ENCODE results near the gene SNAI3.
"Not testable (repeated sequence)": the region's sequence is repeated elsewhere in the genome, so short reads cannot be mapped to it uniquely, and the experiment has no call there.

SNAI3 gene

DNA sequence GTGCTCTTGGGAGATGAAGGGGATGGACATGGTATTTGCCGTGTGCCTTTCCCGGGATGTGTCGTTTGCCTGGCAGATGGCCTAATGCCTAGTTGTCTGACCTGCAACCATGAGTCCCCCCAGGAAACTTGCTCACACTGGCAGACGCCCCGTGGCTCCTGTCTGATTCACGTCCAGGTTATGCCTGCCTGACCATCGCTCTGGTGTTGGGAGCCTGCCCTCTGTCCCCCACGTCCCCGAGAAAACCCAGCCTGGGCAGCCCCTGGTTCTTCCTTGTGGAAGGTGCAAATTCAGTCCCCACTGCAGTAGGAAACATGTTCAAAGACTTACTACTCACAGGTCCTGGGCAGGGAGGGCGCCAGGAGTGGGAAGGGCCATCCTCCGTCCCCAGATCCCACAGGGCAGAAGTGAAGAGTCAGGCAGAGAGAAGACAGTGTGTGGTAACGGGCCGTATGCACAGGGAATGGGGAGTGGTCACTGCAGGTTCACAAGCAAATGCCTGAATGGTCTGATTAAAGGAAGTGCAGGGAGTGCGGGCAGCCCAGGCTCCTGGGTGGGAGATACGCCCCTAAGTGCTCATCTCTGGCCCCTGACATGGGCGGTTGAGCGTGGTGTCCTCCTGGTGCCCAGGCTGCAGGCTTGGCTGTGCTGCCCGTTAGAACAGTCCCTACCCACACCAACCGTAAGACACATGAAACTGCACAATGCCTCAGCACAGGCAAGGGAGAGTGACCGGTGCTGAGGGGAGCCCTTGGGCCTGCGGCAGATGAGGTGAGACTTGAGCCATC, 4.2 kb upstream of the SNAI3 start:
- no peak for FAIRE-seq

- FAIRE-seq: no peak
These were observed 1.9 kb upstream of the SNAI3 start for GRCh38 chr16:88688013-88688778.

GRCh38 chr16:88687676-88688012, 1.3 kb upstream of the SNAI3 start:
- FAIRE-seq: no peak

- FAIRE-seq: no peak
These were observed 908 bp upstream of the SNAI3 start for GRCh38 chr16:88687254-88687576.

- no peak for FAIRE-seq
These were observed 257 bp downstream of the SNAI3 start for GRCh38 chr16:88686062-88686438.

- FAIRE-seq: no peak
These were observed 898 bp downstream of the SNAI3 start for GRCh38 chr16:88685156-88686061.

DNA sequence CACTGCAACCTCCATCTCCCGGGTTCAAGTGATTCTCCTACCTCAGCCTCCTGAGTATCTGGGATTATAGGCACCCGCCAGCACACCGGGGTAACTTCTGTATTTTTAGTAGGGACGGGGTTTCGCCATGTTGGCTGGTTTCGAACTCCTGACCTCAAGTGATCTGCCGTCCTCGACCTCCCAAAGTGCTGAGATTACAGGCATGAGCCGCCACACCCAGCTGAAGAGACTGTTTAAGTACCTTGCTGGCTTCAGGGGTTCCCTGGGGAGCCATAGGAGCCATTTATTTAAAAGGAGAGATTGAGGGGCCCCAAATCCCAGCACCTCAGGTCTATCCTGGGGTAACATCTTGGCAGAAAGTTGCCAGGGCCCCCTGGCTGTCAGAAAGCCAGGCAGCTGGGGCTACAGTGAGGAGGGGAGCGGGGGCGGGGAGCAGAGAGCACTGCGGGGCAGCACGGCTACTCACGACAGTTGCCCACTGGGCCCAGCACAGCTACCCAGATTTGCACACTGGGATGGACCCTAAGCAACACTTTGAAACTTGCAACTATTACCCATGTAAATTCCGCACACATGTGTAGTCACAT, 1.6 kb downstream of the SNAI3 start:
- FAIRE-seq: no peak

- no peak for FAIRE-seq
These were observed 4.4 kb downstream of the SNAI3 start for GRCh38 chr16:88681709-88682451.

DNA sequence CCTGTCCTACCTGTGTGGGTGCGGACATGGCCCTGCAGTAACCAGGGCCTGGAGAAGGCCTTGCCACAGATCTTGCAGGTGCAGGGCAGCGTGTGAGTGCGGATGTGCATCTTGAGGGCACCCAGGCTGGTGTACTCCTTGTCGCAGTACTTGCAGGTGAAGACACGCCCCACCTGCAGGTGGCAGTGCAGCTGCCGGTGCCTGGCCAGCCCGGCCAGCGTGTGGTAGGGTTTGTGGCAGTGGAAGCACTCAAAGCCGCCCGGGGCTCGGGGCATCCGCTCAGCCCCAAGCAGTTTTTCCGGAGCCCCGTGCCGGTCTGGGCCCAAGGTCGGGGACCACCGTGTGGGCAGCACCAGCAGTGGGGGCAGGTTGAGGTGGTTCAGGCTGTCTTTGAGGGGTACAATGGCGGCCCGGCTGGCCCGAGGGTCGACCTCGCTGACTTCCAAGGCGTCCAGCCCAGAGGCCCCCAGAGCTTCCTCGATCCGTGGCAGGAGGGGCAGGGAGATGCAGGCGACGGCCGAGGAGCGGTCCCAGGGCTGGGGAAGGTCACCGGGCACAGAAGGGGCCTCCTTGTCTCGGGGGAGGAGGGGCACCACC, 5.1 kb downstream of the SNAI3 start:
- no peak for FAIRE-seq

- no peak for FAIRE-seq
These were observed 5.7 kb downstream of the SNAI3 start for GRCh38 chr16:88680554-88681083.

DNA sequence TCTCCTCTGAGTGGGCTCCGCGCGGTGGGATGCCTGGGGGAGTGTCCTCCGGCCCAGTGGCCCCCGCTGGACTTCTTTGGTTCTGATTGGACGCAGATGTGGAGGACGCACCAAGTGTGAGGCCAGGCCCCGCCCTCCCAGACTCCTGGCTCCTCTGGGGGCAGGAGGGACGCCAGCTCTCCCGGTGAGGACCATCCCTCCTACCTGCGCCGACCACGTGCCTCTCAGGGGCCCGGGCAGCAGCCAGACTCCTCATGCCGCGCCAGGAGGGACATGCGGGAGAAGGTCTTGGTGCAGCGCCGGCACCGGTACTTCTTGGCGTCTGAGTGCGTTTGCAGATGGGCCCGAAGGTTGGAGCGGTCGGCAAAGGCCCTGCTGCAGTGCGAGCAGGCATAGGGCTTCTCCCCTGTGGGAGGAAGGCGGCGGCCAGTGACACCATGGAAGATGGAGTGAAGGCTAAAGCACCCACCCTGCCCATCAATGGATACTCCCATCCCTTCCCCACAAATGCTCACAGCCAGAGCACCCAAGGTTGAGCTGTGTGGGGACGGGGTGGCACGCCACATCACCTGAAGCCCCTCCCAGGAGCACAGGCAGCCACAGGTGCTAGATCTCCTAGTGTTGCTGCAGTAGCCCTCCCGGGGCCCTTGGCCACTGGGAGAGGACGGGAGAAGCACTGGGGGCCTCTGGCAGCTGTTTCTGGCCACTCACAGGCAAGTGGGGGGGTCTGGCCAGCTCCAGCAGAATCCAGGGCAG, 7.9 kb downstream of the SNAI3 start:
- no peak for FAIRE-seq

- no peak for FAIRE-seq
These were observed 8.6 kb downstream of the SNAI3 start for GRCh38 chr16:88677721-88678120.

DNA sequence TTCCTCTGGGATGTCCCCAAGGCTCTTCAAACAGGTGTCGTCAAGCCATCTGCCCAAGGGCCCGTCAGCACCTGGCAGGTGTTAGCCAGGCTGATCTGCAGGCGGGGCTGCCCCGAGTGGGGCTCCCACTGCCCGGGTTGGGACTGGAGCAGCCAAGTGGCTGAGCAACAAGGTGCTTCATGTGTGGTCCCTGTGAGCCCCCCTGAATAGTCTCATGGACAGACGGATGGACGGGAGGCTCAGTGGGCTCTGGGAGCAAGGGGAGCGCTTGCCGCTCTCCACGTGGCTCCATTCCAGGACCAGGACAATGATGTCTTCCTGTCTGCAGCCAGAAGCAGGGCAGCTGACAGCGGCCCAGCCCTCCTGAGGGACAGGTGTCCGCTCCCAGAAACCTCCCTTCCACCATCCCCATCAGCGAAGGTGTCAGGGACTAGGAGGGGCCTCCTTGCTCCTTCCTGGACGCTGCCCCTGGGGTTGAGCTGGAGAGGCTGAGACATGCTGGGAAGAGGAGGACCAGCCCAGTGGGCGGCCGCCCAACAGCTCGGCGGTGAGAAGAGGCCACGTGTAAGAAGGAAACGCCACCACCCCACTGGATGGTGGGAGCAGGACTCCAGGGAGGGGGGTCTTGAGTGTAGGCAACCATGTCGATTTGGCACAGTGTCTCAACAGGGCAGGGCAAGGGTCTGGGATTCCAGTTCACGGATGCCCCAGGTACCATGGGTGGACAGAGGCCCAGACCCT, 9.6 kb downstream of the SNAI3 start:
- FAIRE-seq: no peak

- FAIRE-seq: no peak
These were observed 12.5 kb downstream of the SNAI3 start for GRCh38 chr16:88673716-88674379.

GRCh38 chr16:88672776-88673175, 13.5 kb downstream of the SNAI3 start:
- no peak for FAIRE-seq

DNA sequence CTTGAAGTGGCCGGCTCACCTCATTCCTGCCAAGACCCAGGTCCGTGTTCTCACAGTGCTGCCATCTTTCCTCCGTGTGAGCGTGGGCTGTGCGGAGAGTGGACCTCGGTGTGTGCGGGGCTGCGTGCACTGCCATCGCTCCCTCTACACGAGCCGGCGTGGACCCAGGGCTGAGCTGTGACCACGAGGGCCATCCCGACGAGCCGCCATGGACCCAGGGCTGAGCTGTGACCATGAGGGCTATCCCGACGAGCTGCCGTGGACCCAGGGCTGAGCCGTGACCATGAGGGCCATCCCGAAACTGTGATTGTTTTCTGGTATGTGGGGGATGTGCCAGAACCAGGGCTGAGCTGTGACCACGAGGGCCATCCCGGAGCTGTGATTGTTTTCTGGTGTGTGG, 14.5 kb downstream of the SNAI3 start:
- FAIRE-seq: no peak

DNA sequence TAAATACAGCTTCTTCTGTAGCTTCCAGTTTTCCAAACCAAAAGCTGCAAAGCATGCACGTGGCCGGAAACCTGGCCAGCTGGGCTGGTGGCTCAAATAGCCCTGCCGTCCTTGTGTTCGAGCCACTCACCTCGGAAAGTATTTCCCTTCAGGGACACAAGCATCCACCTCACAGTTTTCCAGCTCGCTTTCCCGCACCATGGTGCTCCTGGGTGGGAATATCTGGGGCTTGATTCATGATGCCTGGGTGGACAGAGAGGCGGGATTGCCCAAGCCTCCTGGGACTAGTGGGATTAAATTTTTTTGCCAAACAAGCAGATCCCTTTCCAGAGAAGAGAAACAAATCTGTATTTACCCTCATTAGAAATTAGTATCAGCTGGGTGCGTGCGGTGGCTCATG, 16.3 kb downstream of the SNAI3 start:
- no peak for FAIRE-seq

GRCh38 chr16:88669493-88669892, 16.8 kb downstream of the SNAI3 start:
- not testable (repeated sequence) for FAIRE-seq

DNA sequence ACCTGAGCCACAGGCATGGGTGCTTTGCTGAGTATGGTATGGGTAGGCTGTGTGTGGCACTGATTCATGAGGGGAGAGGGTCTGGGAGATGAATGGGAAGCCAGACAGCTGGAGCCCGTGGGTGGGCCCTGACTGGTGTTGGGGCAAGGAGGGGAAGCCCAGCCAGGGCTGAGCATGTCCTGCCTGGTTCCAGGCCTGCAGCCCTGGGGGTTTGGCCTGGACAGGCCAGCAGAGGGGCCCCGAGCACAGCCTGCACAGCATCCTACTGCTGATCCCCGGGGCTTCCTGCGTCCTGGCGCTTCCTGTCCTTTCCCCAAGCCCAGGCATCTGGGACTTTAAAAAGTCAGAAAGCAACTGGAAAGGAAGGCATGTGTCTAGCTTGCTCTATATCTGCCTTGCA, 18.8 kb downstream of the SNAI3 start:
- no peak for FAIRE-seq

DNA sequence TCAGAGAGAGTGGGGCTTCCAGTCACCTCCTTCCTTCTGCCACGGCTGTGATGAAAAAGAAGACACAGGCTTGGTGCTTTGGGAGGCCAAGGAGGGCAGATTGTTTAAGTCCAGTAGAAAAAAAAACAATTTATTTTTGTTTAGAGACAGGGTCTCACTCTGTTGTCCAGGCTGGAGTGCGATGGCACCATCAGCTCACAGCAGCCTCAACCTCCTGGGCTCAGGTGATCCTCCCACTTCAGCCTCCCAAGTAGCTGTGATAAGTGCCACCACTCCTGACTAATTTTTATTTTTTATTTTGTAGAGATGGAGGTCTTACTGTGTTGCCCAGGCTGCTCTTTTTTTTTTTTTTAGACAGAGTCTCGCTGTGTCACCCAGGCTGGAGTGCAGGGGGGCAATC, 20.7 kb downstream of the SNAI3 start:
- no peak for FAIRE-seq

All from islet of Langerhans (tissue), 1 donor.